Measurements from ENCODE around the gene HIGD1A.

Gene HIGD1A

GRCh38 chr3:42800251-42800650 is 4.0 kb downstream of the HIGD1A start:
- no peak for DNase-seq (ENCODE audit: low read depth, low spot score)

DNA sequence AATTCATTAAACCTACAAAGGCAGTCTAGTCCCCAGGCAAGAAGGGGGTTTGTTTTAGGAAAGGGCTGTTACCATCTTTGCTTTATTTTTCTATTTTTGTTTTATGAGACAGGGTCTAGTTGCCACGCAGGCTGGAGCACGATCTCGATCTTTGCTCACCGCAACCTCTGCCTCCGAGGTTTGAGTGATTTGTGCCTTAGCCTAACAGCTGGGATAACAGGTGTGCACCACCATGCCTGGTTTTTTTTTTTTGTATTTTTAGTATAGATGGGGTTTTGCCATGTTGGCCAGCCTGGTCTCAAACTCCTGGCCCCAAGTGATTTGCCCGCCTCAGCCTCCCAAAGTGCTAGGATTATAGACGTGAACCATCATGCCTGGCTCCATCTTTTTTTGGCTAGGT is 4.9 kb downstream of the HIGD1A start:
- no peak for DNase-seq (ENCODE audit: low read depth, low spot score)

DNA sequence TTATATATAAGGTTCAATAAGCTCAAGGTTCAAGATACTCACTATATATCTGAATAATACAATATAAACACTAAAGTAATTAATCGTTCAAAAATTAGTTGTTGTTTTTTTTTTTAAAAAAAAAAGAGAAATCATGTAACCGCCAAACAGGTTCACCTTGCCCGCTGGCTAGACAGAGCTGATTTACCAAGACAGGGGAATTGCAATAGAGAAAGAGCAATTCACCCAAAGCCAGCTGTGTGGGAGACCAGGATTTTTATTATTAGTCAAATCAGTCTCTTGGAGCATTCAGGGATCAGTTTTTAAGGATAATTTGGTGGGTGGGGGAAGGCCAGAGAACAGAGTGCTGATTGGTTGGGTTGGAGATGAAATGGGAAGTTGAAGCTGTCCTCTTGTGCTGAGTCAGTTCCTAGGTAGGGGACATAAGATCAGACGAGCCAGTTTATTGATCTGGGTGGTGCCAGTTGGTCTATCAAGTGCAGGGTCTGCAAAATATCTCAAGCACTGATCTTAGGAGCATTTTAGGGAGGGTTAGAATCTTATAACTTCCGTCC is 7.9 kb downstream of the HIGD1A start:
- no peak for DNase-seq (ENCODE audit: low read depth, low spot score)

GRCh38 chr3:42795621-42796181 is 8.6 kb downstream of the HIGD1A start:
- DNase-seq (ENCODE audit: low read depth, low spot score), result no peak

DNA sequence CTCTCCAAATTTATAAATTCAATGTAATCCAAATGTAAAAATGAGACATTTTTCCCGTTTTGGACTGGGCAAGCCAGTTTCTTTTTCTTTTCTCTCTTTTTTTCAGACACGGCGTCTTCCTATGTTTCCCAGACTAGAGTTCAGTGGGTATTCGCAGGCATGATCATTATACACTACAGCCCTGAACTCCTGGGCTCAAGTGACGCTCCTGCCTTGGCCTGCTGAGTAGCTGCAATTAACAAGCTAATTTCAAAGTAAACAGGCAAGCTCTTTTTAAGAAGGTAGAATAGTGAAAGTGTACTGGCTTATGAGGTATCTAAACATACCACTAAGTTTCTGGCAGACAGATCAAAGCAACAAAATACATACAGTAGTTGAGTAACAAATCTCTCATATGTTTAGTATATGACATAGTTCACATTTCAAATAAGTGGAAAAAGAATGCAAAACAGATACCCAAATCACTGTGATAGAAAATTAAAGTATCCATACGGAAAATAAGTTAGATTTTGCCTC is 13.5 kb downstream of the HIGD1A start:
- no peak for DNase-seq (ENCODE audit: low read depth, low spot score)

DNA sequence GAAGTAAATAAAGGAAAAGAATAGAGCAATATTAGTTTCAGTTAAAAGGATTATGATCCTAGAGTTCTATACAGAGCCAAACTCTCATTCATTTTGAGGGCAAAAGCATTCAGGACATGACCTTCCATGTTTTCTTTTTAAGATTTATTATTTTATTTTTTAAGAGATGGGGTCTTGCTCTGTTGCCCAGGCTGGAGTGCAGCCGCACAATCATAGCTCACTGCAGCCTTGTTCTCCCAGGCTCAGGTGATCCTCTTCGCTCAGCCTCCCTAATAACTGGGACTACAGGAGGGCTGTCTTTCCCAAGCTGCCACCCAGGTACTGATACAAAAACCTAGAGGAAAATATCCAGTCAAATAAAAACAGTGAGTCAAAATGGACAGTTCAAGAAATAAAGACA is 17.7 kb downstream of the HIGD1A start:
- no peak for DNase-seq (ENCODE audit: low read depth, low spot score)

DNA sequence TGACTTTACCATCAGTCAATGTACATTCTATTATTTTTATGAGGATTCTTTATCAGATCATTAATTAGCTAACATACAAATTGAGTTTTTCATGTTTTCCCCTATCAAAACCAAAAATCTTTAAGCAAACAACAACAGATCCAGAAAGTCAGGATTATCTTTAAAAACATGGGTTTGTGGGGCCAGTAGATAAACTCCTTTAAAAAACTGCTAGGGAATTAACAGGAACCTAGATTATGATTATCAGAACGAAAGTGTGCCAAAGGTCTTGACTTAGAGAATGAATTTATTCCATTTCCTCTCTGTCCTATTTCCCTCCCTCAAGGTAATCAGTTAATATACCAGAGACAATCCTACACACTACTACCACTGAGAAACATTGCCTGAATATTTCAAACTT is 18.1 kb downstream of the HIGD1A start:
- no peak for DNase-seq (ENCODE audit: low read depth, low spot score)

DNA sequence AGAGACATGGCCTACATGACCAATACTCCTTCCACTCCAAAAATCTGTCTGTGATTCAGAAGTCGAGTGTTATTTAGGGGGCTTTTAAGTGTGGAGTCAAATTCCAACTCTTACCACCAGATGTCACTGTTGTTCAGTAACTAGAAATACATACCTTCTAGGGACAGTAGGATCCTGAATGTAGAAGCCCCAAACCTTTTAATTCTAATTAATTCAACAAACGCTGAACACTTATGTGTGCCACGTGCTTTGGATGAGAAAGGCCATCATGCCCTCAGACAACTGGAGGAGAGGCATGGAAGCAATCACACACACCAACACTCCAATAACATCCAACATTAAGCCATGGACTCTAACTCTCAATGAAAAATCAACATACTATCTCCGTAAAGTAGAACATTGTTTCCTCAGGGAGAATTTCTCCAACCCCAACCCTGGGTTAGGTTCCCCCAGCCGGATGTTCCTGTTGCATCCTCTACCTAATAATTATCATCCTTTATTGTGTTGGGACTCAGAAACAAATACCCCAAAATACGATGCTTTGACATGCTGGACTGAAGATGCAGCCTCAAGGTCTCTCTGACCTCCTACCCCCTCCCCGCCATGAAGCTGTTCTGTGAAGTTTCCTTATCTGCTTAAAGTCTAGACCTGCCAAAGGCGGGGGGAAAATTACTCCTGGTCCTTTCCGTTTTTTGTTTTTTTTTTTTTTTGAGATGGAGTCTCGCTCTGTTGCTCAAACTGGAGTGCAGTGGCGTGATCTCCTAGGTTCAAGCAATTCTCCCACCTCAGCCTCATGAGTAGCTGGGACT is 23.2 kb downstream of the HIGD1A start:
- peak; percentile 85 for DNase-seq (ENCODE audit: low read depth, low spot score)

- no peak for DNase-seq (ENCODE audit: low read depth, low spot score)
These were observed 23.9 kb downstream of the HIGD1A start for GRCh38 chr3:42780398-42780797.

- peak; percentile 50 for DNase-seq (ENCODE audit: low read depth, low spot score)
These were observed 25.6 kb downstream of the HIGD1A start for GRCh38 chr3:42778644-42779043.

DNA sequence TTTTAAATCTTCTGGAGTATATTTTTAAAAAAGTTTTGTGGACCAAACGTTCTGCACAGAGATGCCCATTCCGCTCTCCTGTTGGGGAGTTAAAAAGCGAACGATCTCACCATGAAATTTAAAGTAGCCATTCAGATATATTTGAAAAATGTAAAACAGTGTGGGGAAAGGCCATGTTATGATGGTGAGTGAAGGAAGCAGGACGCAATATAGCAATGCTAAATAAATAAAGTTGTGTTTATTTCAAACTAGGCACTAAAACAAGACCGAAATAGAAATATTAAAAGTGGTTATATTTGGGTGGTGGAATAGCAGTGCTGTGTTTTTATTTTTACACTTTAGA is 30.9 kb downstream of the HIGD1A start:
- no peak for DNase-seq (ENCODE audit: low read depth, low spot score)

GRCh38 chr3:42772670-42773408 is 31.5 kb downstream of the HIGD1A start, which contains the start of gene CCDC13:
Gene CCDC13, minus strand, starts transcription at chr3:42773253. Its CDS starts 14,908 bp downstream, at chr3:42758345.
- peak; percentile 94 for DNase-seq (ENCODE audit: low read depth, low spot score)

GRCh38 chr3:42771271-42771670 is 33.0 kb downstream of the HIGD1A start:
- DNase-seq (ENCODE audit: low read depth, low spot score), result no peak

- no peak for DNase-seq (ENCODE audit: low read depth, low spot score)
These were observed 34.7 kb downstream of the HIGD1A start for GRCh38 chr3:42769477-42770131.

DNA sequence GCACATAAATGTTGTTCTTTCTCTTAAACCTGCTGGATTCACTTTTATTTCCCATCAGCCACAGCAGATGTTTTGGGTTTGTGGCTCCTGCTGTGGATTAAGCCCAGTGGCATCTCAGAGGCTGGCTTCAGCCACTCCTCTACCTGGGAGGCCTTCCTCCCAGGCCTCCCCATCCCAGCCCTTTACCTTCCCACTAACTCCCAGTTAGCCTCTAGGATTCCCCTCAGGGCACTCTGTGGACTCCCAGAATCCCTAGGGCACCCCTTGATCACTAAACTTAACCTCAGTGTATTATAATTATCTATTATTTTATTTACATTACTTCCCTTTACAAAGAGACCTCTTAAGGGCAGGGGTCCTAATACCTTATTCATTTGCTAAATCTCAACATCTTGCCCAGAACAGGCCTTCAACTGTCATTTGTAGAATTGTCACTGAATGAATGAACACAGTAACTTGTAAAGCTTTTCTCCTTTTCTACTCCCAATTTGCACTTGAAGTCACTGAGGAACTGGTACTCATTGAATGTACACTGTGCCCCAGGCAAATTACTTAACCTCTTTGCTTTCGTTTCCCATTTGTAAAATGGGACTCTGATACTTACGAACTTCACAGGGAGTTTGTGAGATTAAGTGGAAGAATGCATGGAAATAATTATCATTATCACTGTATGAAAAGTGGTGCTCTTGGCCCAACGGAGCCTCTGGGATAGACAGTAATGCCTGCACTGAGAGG is 39.6 kb downstream of the HIGD1A start:
- no peak for DNase-seq (ENCODE audit: low read depth, low spot score)

GRCh38 chr3:42764115-42764514 is 40.2 kb downstream of the HIGD1A start:
- DNase-seq (ENCODE audit: low read depth, low spot score), result no peak

GRCh38 chr3:42763021-42763420 is 41.3 kb downstream of the HIGD1A start:
- peak; percentile 49 for DNase-seq (ENCODE audit: low read depth, low spot score)

- no peak for DNase-seq (ENCODE audit: low read depth, low spot score)
These were observed 42.1 kb downstream of the HIGD1A start for GRCh38 chr3:42762046-42762724.

GRCh38 chr3:42758126-42758525 is 46.2 kb downstream of the HIGD1A start:
- no peak for DNase-seq (ENCODE audit: low read depth, low spot score)

GRCh38 chr3:42756681-42757213 is 47.5 kb downstream of the HIGD1A start:
- DNase-seq (ENCODE audit: low read depth, low spot score), result no peak
